ENCODE measurements around the gene RAB3GAP1. TPM values are rescaled to one million over a fixed set of nuclear protein-coding genes. Genes with fewer than 3 reads are reported as not detected.

The RAB3GAP1 gene
- total and polyA plus RNA-seq, 7 donors: 18.6 to 70.2 (median 54.5) TPM

DNA sequence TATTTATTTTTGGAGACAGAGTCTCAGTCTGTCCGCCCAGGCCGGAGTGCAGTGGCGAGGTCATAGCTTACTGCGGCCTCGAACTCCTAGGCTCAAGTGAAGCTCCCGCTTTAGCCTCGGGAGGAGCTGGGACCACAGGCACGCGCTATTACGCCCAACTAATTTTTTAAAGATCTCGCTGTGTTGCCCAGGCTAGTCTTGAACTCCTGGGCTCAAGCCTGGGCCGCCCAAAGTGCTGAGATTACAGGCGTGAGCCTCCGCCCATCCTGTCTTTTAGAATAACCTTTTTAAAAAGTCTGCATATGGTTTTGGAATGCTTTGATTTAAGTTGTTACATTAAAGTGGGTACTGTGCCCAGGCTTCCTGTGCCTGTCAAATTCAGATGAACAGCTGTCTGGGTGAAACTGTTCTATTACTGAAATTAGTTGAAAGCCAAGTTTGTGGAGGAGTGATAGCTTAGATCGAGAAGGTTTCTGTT lies 944 bp downstream of the RAB3GAP1 start:
- Histone ChIP-seq H3K36me3 (no peaks in the 10 kb centered on the region), H3K9me3 (no peaks in the 10 kb centered on the region), H3K4me1 (peaks cover 0 to 43% (median 32%) of the 10 kb centered on the region in 4 donors), H3K27ac (peak overlapping the region; percentile 90 to 95 (median 91)), H3K4me3 (peak overlapping the region; percentile 65 to 78 (median 76)), H3K27me3 (no peaks in the 10 kb centered on the region)
- DNase-seq: no peak
- intact Hi-C loops (cut with DNase I): loop anchor here (2.0 to 5.0 kb wide), 3 partner anchors 134 to 689 kb away; partner anchors contain the start of genes CCNT2, R3HDM1, UBXN4 and ZRANB3
- WGBS, 2 donors: 3 to 13% methylated on average over 15 of the region's 15 CpGs
- no peak for TF ChIP-seq POLR2A (IDR thresholded peaks at IDR 0.05)
- TF ChIP-seq POLR2AphosphoS5 (IDR thresholded peaks at IDR 0.05): no peak
- TF ChIP-seq EP300 (IDR thresholded peaks at IDR 0.05): no peak
- TF ChIP-seq, protein P1, sequence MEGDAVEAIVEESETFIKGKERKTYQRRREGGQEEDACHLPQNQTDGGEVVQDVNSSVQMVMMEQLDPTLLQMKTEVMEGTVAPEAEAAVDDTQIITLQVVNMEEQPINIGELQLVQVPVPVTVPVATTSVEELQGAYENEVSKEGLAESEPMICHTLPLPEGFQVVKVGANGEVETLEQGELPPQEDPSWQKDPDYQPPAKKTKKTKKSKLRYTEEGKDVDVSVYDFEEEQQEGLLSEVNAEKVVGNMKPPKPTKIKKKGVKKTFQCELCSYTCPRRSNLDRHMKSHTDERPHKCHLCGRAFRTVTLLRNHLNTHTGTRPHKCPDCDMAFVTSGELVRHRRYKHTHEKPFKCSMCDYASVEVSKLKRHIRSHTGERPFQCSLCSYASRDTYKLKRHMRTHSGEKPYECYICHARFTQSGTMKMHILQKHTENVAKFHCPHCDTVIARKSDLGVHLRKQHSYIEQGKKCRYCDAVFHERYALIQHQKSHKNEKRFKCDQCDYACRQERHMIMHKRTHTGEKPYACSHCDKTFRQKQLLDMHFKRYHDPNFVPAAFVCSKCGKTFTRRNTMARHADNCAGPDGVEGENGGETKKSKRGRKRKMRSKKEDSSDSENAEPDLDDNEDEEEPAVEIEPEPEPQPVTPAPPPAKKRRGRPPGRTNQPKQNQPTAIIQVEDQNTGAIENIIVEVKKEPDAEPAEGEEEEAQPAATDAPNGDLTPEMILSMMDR (IDR thresholded peaks at IDR 0.05): no peak

DNA sequence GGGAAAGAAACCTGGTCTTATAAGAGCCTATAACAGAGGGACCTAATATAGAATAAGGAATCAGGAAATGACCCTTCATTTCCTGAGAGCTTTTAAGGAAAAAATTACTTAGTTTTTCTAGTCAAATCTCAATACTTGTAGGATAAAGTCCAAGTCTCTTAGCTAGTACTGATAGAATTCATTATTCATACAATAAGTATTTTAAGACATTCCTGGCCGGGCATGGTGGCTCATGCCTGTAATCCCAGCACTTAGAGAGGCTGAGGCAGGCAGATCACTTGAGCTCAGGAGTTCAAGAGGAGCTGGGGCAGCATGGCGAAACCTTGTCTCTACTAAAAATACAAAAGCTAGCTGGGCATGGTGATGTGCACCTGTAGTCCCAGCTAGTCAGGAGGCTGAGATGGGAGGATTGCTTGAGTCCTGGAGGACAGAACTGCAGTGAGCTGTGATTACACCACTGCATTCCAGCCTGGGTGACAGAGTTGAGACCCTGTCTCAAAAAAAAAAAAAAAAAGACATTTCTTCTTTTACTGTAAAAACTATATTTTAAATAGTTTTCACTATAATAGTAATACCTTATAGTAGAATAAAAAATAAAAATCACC lies 3.2 kb downstream of the RAB3GAP1 start:
- Histone ChIP-seq H3K9me3 (no peaks in the 10 kb centered on the region), H3K27ac (peak overlapping the region in 2 of 4 donors; percentile 33 to 95), H3K4me1 (peaks cover 0 to 51% (median 34%) of the 10 kb centered on the region in 4 donors), H3K27me3 (no peaks in the 10 kb centered on the region), H3K36me3 (peaks cover 0 to 1% (median 0%) of the 10 kb centered on the region in 4 donors), H3K4me3 (no peak overlapping the region)
- TF ChIP-seq, protein P1 (IDR thresholded peaks at IDR 0.05): no peak
- TF ChIP-seq EP300 (IDR thresholded peaks at IDR 0.05) (no peak), POLR2A (IDR thresholded peaks at IDR 0.05) (no peak), POLR2AphosphoS5 (IDR thresholded peaks at IDR 0.05) (no peak)
- intact Hi-C loops (cut with DNase I): no loop called here
- 88 to 93% methylated on average over 2 of the region's 2 CpGs for WGBS, 2 donors
- no peak for DNase-seq

DNA sequence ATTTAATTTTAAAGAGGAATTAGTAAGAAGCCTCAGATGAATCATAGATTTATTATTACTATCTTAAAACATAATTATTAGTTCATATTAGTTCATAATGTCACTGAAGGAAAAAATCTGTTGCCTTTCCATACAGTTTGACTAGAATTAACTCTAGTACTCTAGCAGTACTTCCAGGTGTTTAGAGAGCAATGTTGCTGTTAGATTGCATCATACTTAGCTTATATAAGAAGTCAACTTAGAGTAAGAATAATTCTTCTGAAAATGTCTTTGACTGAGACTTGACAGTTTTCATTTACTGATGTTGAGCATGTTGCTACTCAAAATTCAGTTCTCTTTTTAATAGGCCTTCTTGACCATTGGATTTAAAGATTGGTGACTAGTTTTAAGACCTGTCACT lies 4.7 kb downstream of the RAB3GAP1 start:
- Histone ChIP-seq H3K9me3 (no peaks in the 10 kb centered on the region), H3K36me3 (peaks cover 0 to 16% (median 2%) of the 10 kb centered on the region in 4 donors), H3K4me3 (no peak overlapping the region), H3K27ac (no peak overlapping the region), H3K27me3 (no peaks in the 10 kb centered on the region), H3K4me1 (peaks cover 0 to 51% (median 34%) of the 10 kb centered on the region in 4 donors)
- TF ChIP-seq POLR2AphosphoS5 (IDR thresholded peaks at IDR 0.05) (no peak), POLR2A (IDR thresholded peaks at IDR 0.05) (no peak), EP300 (IDR thresholded peaks at IDR 0.05) (no peak)
- TF ChIP-seq, protein P1 (IDR thresholded peaks at IDR 0.05): no peak
- intact Hi-C loops (cut with DNase I): no loop called here
- no peak for DNase-seq

DNA sequence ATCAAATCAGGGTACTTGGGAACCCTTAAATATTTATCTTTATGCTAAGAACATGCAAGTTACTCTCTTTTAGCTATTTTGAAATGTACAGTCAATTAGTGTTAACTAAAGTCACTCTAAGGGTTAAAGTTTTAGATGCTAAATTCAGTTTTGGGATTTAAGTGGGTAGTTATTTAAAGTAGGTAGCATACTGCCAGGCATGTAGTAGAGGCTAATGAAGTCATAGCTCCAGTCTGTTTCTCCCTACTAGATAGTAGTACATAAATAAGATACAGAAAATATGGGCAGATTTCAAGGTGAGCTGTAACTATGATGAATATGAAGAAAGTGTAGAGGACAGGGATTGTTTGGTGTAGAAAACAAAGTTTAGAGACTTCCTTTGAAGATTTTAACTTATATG lies 7.5 kb downstream of the RAB3GAP1 start:
- peaks cover 0 to 47% (median 26%) of the 10 kb centered on the region in 4 donors for H3K4me1 ChIP-seq
- no peak overlapping the region for H3K4me3 ChIP-seq
- intact Hi-C loops (cut with DNase I): no loop called here
- H3K9me3 ChIP-seq: no peaks in the 10 kb centered on the region
- no peak overlapping the region for H3K27ac ChIP-seq
- peaks cover 0 to 16% (median 2%) of the 10 kb centered on the region in 4 donors for H3K36me3 ChIP-seq
- TF ChIP-seq POLR2AphosphoS5 (IDR thresholded peaks at IDR 0.05): no peak
- TF ChIP-seq, protein P1 (IDR thresholded peaks at IDR 0.05): no peak
- no peak for TF ChIP-seq POLR2A (IDR thresholded peaks at IDR 0.05)
- no peak for TF ChIP-seq EP300 (IDR thresholded peaks at IDR 0.05)
- no peaks in the 10 kb centered on the region for H3K27me3 ChIP-seq
- no peak for DNase-seq

All from sigmoid colon (tissue), 7 donors.